GM18951 (cell line): ENCODE measurements around the gene ZNF804B.

Source experiments
- POLR2A ChIP-seq: IDR thresholded peaks from 4 replicates; pipeline ENCODE4 v1.6.1; 2011; ENCODE audit warnings: mild to moderate bottlenecking; ENCODE audit not compliant: insufficient read length, insufficient read depth; ENCODE audit errors: extremely low read depth
- in situ Hi-C: fragments of 300-500 bp; cut with MboI; formaldehyde crosslinking; loops from one replicate; pipeline ENCODE4 v1.12.0; 2022; ENCODE audit warnings: low sequenced_read_pairs, mixed read lengths, inconsistent platforms; ENCODE audit not compliant: unreplicated experiment

Gene ZNF804B

DNA sequence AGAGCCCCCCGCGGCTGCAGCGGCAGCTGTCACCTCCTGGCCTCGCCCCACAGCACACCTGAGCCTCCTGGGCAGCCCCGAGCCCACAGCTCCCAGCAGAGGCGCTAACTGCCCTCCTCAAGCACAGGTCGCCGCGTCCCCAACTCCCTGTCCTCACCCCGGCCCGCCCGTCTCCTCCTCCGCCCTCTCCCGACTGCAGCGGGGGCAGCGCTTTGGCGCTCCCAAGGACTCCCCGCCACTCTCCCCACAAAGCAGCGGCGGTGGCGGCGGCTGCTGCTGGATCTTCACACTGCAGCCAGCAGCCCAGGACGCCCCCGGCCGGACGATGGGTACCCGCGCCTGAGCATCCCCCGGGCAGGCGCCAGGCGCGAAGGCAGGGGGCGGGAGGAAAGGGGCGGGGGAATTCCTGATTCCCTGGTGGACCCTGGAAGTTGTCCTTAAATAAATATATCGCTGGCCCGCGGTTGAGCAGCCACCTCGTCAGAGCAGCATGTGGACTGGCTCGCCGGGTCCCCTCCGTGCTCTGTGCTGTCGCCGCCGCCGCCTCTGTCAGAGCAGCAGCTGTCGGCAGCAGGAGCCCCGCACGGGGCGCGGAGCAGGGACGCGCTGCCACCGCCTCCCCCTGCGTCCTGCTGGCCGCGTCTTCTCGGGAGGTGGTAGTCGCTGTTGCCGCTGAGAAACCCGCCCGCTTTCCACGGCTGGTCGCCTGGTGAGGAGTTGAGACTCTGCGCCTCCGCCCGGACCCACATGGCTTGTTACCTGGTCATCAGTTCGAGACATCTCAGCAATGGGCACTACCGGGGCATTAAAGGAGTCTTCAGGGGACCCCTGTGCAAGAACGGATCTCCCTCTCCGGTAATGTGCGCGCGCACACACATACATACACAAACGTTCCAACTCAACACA, at the start of gene ZNF804B:
TSS of gene ZNF804B (plus strand) at position 471 of the 906 bp plus-strand sequence. CDS start at position 748, 277 bp downstream.
- no peak for TF ChIP-seq POLR2A
- in situ Hi-C loops, result no loop called here

DNA sequence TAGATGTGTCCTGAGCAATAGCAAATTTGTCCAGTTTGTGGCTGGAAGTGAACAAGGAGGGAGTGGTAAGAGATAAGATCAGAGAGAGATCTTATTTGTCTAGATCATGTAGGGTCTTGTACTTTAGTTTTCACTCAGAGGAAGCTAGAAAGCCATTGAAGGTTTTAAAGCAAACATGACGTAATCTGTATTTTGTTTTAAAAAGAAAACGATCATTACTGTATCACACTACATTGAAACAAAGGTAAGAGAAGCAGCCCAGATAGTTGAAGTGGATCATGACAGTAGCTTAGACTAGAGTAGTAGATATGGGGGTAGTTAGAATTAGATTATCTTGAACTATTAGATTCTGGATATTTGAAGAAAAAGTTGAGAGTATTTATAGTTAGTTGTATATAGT, 23.6 kb upstream of the ZNF804B start:
- in situ Hi-C loops, result no loop called here
- TF ChIP-seq POLR2A, result no peak

DNA sequence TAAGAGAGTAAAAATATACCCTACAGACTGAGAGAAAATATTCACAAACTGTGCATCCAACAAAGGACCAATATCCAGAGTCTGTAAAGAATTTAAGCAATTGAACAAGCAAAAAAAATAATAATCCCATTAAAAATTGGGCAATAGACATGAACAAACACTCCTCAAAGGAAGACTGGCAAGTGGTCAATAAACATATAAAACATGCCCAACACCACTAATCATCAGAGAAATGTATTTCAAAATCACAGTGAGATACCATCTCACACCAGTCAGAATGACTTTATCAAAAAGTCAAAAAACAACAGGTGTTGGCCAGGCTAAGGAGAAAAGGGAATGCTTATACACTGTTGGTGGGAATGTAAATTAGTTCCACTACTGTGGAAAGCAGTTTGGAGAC, 21.9 kb upstream of the ZNF804B start:
- in situ Hi-C loops, result no loop called here
- no peak for TF ChIP-seq POLR2A

DNA sequence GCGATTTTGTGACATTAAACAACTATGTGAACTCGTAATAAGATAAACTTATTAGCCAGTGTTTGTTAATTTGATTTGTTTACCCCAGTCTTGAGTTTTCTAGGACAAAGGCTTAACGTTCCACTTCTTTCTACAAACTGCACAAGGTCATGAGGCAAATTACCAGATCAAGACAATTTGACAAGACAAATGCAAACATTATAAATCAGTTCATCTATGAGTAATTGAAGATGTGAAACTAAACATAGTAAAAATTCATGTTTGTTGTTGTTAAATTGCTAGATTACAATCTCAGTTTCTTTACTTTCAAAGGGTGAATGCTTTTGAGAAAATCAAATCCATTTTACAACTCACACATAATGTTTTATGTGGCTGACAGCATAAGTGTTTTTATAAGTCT, 13.4 kb upstream of the ZNF804B start:
- in situ Hi-C loops, result no loop called here
- no peak for TF ChIP-seq POLR2A

DNA sequence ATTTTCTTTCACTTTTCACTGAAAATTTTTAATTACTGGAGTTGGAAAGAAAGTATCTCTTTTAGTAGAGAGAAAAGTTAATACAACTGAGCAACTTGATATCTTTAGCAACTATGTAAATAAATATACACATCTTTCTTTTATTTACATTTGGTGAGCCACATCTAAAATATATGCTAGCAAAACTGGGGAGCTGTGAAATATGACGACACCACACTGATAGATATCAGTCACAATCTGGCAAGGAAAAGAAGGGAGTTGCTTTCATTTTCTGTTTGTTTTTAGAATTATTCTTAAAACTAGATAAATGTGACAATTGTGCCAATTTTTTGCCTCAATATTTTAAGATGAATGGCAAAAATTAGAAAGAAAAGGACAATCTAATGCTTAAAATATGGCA, 2.7 kb upstream of the ZNF804B start:
- TF ChIP-seq POLR2A, result no peak
- in situ Hi-C loops, result no loop called here

DNA sequence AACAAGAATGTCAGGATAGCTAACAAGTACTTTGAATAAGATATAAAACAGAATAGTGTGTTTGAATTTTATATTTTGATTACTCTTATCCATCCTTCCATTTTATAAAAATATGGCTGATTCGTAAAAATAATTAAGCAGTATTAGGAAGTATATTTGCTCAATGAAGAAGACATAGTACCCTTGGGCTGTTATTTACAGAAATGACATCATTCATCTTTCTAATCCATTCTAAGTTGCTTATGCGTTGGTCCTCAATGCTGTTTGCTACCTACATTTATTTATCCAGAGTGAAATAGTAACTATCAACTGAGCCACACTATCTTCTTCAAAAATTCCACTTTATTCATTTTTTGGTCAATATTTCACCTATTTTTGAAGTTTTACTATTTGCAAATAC, 2.1 kb upstream of the ZNF804B start:
- in situ Hi-C loops, result no loop called here
- TF ChIP-seq POLR2A, result no peak

DNA sequence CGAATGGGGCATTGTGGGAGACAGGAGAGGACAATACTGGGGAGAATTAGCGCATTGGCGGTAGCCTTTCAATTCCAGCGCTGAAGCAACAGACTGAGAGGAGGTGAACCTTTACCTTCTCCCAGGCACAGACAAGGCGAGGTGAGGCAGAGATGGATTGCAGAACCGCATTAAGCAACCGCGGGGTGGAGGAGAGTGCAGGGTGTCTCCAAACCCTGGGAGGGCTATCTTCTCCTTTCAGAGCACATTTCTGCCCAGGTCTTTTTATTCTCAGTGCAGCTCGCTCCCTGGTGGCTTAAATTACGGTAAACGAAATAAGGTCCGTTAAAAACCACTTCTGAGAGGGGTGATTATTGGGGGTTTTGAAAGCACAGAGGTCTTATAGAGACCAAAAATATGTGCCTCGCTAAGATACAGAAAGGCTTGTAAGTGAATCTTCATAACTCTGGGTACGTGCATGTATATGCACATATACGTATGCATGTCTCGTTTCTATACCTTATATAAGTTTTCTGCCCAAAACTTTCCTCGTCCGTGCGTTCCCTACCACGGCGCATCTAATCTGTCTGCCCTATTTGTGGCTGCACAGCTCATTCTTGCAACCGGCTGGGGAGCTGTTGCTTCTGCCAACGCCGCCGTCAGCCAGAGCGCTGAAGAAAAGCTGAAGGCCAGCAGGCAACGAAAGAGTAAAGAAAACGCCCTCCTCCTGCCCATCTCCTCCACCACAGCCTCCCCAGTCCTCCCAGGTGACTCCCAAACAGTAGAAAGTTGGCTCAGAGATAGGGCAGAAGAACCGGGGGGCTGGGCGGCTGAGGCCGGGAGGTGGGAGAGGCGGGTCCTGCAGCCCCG, 895 bp upstream of the ZNF804B start:
- in situ Hi-C loops, result no loop called here
- TF ChIP-seq POLR2A, result no peak

DNA sequence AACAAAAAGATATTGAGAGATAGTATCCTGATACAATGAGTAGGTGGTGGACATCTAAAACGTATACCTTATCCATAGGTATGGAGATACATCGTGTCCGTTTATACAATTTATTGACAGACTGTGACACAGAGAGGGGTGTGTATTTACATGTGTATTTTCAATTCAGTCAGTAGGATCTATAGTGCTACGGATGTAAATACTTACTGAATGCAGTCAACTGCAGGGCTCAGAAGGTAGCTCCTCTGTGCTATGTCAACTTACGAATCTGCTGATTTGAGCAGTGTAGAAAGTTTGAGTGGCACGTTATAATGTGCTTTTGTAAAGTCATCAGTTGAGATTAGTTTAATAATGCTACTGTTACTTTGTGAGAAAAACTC, 626 bp downstream of the ZNF804B start:
- in situ Hi-C loops, result no loop called here
- TF ChIP-seq POLR2A, result no peak

DNA sequence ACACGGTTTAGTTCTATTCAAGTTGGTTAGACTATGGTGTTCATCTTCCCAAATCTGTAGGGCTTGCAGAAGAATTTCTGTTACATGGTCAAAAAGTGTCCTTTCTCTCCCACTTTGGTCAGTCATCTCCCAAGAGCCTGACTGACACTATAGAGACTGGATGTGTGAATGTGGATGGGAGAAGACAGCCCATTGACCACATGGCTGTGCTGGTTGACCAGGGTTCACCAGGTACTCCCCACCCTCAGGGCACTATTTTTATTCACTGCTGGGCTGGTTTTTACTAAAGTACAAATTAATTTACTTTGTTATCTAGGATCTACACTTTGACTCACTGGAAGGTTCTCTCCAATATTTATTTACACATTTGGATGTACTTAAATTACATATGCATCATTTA, 2.3 kb downstream of the ZNF804B start:
- TF ChIP-seq POLR2A, result no peak
- in situ Hi-C loops, result no loop called here

DNA sequence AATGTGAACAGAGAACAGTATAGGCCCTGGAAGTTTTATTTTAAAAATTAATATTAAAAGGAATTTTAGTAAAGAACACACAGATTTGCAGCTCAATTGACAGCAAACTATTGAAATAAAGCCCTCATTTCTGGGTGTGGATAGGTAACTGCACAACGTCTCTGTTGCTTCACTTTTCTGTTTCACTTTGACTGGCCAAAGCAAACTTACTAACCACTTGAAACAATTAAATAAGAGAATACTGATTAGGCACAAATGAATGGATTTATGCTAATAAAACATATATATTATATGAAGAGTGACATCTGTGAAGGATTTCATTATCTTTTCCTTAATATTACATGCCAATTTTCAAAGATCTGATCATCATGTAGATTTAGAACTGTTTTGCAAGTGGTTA, 11.9 kb downstream of the ZNF804B start:
- in situ Hi-C loops, result no loop called here
- no peak for TF ChIP-seq POLR2A

DNA sequence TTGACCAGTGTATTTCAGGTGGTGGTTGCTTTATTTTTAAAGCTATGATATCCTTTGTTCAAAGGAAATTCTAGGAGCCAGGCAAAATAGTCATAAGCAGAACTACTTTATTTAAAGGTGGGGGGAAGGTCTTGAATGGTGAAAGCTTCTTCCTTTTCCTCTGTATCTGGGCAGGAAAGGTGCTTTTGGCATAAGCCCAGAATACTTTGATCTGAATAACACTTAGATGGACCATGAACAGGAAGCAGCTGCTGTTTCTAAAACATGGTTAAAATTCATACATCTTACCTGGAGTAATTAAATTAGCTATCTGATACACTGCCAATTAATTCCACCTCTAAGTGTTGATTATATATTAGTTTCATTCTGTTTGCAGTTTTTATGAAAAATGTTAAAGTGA, 13.3 kb downstream of the ZNF804B start:
- in situ Hi-C loops, result no loop called here
- no peak for TF ChIP-seq POLR2A

DNA sequence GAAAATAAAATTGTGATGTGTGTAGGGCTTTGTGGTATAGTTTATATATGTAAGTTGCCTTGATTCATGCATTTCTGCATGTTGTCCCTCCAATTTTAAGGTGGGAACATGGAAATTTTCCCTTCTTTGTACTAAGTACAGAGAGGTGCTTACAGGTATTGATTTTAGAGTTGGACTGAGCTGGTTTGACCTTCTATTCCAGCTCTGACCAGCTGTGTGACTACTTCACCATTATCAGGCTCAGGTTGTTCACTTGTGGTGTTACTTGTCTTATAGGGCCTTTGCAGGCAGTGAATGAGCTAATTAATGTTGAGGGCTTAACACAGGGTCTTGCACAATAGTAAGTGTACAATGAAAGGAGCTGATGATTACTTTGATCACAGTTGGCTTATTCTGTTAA, 16.3 kb downstream of the ZNF804B start:
- in situ Hi-C loops, result no loop called here

DNA sequence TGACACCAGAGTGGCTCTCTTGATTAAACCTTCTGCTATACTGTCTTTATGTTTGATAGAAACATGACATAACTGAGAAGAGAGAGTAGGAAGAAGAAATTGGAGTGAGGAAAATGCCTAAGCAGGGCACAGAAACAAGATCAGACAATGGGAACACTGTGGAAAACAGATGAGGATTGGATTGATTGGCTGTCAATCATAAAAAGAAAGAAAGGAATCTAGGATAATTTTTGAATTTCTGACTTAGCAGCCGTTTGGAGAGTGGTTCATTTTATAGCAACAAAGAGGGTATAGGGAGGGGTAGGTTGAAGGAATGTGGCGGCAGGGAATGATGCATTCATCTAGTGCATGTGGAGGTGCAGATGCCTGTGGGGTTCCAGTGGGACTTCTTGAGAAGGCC, 28.3 kb downstream of the ZNF804B start:
- TF ChIP-seq POLR2A, result no peak
- in situ Hi-C loops, result no loop called here

More for the DNA sequence above, 16.3 kb downstream of the ZNF804B start:
- no peak for TF ChIP-seq POLR2A
